Renal cortex interstitium (tissue), 11 donors: ENCODE data around the gene LRRC3C. TPM values are rescaled to one million over a fixed set of nuclear protein-coding genes. Genes with fewer than 3 reads are reported as not detected.

Source experiments
- DNase-seq, 11 donors: peaks; one replicate each; pipeline ENCODE4 v3.0.0-alpha.2; 2013; ENCODE audit warnings: low read depth in 9 of 11, low spot score in 4 of 11; ENCODE audit errors: extremely low read depth in 1 of 11
- polyA plus RNA-seq, 3 donors: library from polyadenylated mRNA; unstranded; fragments of 120-200 nt; gene quantifications; one replicate each; pipeline ENCODE4 v1.2.1, GENCODE V29; 2013; ENCODE audit not compliant: insufficient read length in 3 of 3

The LRRC3C gene
- polyA plus RNA-seq, 3 donors: 0.11 TPM; not detected in 2

- no peak for DNase-seq
Observed at GRCh38 chr17:39968761-39969160, 41.2 kb downstream of the LRRC3C start.

- no peak for DNase-seq
Observed at GRCh38 chr17:39969375-39969774, 41.8 kb downstream of the LRRC3C start.

GRCh38 chr17:39970157-39970692, 42.7 kb downstream of the LRRC3C start:
- DNase-seq: no peak

GRCh38 chr17:39971076-39971603, 43.6 kb downstream of the LRRC3C start:
- DNase-seq: no peak

- DNase-seq: no peak
Observed at GRCh38 chr17:39972271-39972670, 44.7 kb downstream of the LRRC3C start.

- no peak for DNase-seq
Observed at GRCh38 chr17:39973496-39973895, 46.0 kb downstream of the LRRC3C start.

GRCh38 chr17:39974433-39974832, 46.9 kb downstream of the LRRC3C start:
- no peak for DNase-seq

GRCh38 chr17:39975801-39976200, 48.3 kb downstream of the LRRC3C start:
- no peak for DNase-seq

GRCh38 chr17:39979016-39979670, 51.6 kb downstream of the LRRC3C start:
- DNase-seq: no peak

GRCh38 chr17:39979893-39980350, 52.4 kb downstream of the LRRC3C start:
- DNase-seq: peak in 3 of 11 donors; percentile 20 to 33 (median 29)

- DNase-seq: peak; percentile 98 to 100 (median 100)
Observed at GRCh38 chr17:39980351-39981206, 53.0 kb downstream of the LRRC3C start, which contains the start of gene PSMD3. Gene PSMD3, plus strand, starts transcription at chr17:39980807. Its CDS starts 164 bp downstream, at chr17:39980971.

GRCh38 chr17:39981207-39981741, 53.7 kb downstream of the LRRC3C start:
- peak in 1 of 11 donors; percentile 16 for DNase-seq

GRCh38 chr17:39981766-39982375, 54.3 kb downstream of the LRRC3C start:
- no peak for DNase-seq

GRCh38 chr17:39988206-39988810, 60.8 kb downstream of the LRRC3C start:
- DNase-seq: no peak

- DNase-seq: no peak
Observed at GRCh38 chr17:39994448-39994847, 66.9 kb downstream of the LRRC3C start.
